Measurements from ENCODE around the gene THAP5. TPM values are rescaled to one million over a fixed set of nuclear protein-coding genes. Genes with fewer than 3 reads are reported as not detected.

The THAP5 gene
- total and polyA plus RNA-seq, 2 donors (not counting 3 experiments of a cell fraction or from before 2014, with no cell fraction given), result 2.5 to 14.1 TPM

DNA sequence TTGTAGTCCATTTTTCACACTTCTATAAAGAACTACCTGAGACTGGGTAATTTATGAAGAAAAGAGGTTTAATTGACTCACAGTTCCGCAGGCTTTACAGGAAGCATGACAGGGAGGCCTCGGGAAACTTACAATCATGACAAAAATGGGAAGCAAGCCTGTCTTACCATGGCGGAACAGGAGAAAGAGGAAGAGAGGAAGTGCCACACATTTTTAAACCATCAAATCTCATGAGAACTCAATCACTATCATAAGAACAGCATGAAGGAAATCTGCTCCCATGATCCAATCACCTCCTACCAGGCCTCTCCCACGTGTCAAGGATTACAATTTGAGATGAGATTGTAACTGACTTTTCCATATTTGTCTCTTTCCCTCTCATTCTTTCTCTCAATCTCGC is 34.2 kb downstream of the THAP5 start:
- H3K4me3 ChIP-seq (replicated peaks in 1 of 3; ENCODE audit: insufficient read depth in 1 of 3, low read depth in 1 of 3, low read length in 3 of 3), result no peak overlapping the region
- dilution Hi-C loops (cut with MboI; ENCODE audit: extremely low pct_ligation_motif_present, low sequenced_read_pairs), result no loop called here
- H4K20me1 ChIP-seq (replicated peaks; ENCODE audit: control insufficient read depth, extremely low read depth, insufficient read depth, low read length), result no peaks in the 10 kb centered on the region
- intact Hi-C loops (cut with micrococcal nuclease), result no loop called here
- CTCF ChIA-PET, result no interaction called here
- H3K9ac ChIP-seq (replicated peaks; ENCODE audit: extremely low read depth, insufficient read depth, low read length), result no peak overlapping the region
- no peak for DNase-seq (ENCODE audit: low read depth, low spot score)
- H3K36me3 ChIP-seq (ENCODE audit: control insufficient read depth in 2 of 2, extremely low read depth in 1 of 2, insufficient read depth in 2 of 2, low read length in 2 of 2), result no peaks in the 10 kb centered on the region
- no peak overlapping the region for H2AFZ ChIP-seq (ENCODE audit: low read depth, low read length)
- H3K27me3 ChIP-seq (ENCODE audit: control insufficient read depth in 2 of 2, insufficient read depth in 2 of 2, low read length in 2 of 2), result no peaks in the 10 kb centered on the region
- H3K9me3 ChIP-seq (replicated peaks; ENCODE audit: control insufficient read depth, insufficient read depth, low read length), result no peaks in the 10 kb centered on the region
- POLR2A ChIA-PET, result no interaction called here
- H3K4me1 ChIP-seq (ENCODE audit: control insufficient read depth, extremely low read depth, insufficient read depth, low read length), result no peaks in the 10 kb centered on the region
- TF ChIP-seq MYC (IDR thresholded peaks at IDR 0.05; ENCODE audit: low read depth, low read length) (no peak), JUN (IDR thresholded peaks at IDR 0.05; ENCODE audit: borderline replicate concordance, insufficient read depth, insufficient read length, low read depth) (no peak), FOS (IDR thresholded peaks at IDR 0.05; ENCODE audit: borderline replicate concordance, insufficient read depth, low read length) (no peak), GATA2 (IDR thresholded peaks at IDR 0.05; ENCODE audit: insufficient read depth, insufficient read length, low read depth, low read length) (no peak), EZH2 (IDR thresholded peaks at IDR 0.05; ENCODE audit: borderline replicate concordance, low read depth, low read length, severe bottlenecking) (no peak), POLR2A (IDR thresholded peaks at IDR 0.05; ENCODE audit: low read depth, low read length) (no peak), POLR2AphosphoS5 (IDR thresholded peaks at IDR 0.05; ENCODE audit: insufficient read depth, low read depth, low read length) (no peak)
- TF ChIP-seq, protein P1, sequence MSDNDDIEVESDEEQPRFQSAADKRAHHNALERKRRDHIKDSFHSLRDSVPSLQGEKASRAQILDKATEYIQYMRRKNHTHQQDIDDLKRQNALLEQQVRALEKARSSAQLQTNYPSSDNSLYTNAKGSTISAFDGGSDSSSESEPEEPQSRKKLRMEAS (IDR thresholded peaks at IDR 0.05; ENCODE audit: insufficient read depth, insufficient read length), result no peak
- TF ChIP-seq, protein P2, sequence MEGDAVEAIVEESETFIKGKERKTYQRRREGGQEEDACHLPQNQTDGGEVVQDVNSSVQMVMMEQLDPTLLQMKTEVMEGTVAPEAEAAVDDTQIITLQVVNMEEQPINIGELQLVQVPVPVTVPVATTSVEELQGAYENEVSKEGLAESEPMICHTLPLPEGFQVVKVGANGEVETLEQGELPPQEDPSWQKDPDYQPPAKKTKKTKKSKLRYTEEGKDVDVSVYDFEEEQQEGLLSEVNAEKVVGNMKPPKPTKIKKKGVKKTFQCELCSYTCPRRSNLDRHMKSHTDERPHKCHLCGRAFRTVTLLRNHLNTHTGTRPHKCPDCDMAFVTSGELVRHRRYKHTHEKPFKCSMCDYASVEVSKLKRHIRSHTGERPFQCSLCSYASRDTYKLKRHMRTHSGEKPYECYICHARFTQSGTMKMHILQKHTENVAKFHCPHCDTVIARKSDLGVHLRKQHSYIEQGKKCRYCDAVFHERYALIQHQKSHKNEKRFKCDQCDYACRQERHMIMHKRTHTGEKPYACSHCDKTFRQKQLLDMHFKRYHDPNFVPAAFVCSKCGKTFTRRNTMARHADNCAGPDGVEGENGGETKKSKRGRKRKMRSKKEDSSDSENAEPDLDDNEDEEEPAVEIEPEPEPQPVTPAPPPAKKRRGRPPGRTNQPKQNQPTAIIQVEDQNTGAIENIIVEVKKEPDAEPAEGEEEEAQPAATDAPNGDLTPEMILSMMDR (IDR thresholded peaks at IDR 0.05; ENCODE audit: extremely low read depth in 1 of 2, insufficient read depth in 1 of 2, low read depth in 1 of 2, low read length in 2 of 2), result no peak
- FAIRE-seq, result no peak
- no peaks in the 10 kb centered on the region for H3K79me2 ChIP-seq (ENCODE audit: control insufficient read depth, insufficient read depth, low read length)
- BruUV-seq (replicated peaks), result no TSS peak
- H3K27ac ChIP-seq (ENCODE audit: insufficient read depth, low read depth, low read length), result no peak overlapping the region
- no peak overlapping the region for H3K4me2 ChIP-seq (ENCODE audit: insufficient read depth, low read length)
- H3K9me1 ChIP-seq (replicated peaks; ENCODE audit: control insufficient read depth, extremely low read depth, insufficient read depth, low read length), result no peaks in the 10 kb centered on the region

Data from endothelial cell of umbilical vein (primary cell).